NCI-H1048 (cell line): Measurements from ENCODE around the gene NFIX.

ENCODE experiments used
- DNase-seq: peaks from one replicate; lab custom pipeline; 2025; lab: John Stamatoyannopoulos, UW

The NFIX gene

DNA sequence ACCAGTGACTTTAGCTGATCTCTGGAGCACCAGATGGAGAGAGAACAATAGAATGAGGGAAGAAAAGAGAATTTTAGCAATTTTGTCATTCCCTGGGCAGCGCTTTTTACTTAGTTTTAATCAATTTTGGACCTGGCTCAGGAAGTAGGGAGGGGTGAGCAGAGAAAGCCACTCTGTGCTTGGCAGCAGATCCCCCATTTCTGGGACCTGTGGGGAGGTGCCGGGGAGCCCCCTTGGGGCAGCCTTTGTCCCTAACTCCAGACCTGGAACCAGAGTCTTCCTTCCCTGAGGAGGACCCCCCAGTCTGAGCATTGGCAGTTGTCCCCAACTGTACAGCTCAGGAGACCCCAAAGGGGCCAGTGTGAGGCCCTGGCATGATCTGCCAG lies 96.9 kb downstream of the NFIX start:
- DNase-seq: no peak

DNA sequence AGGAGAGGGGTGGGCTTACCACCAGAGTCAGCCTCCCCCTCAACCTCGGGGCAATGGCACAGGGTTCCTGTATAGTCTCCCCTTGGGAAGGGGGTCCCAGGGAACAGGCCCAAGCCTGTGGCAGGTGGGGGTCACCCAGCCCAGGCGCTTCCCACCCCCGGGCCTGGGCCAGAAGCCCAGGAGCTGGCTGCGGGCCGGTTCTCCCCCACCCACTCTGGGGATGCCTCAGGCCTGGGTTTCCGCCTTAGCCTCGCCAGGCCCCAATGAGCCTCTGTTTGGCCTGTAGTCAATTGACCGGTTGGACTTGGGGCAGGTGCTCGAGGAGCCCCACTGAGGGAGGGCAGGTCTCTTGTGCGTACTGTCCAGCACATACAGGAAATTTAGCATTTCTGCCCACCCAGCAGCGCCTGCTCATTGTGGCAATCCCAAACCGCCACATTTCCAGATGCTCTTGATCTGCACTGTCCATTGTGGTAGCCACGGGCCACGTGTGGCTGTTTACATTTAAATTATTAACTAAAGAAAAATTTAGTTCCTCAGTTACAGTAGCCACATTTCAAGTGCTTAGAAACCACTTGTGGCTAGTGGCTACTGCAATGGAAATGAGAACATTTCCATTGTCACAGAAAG lies 97.4 kb downstream of the NFIX start:
- no peak for DNase-seq

DNA sequence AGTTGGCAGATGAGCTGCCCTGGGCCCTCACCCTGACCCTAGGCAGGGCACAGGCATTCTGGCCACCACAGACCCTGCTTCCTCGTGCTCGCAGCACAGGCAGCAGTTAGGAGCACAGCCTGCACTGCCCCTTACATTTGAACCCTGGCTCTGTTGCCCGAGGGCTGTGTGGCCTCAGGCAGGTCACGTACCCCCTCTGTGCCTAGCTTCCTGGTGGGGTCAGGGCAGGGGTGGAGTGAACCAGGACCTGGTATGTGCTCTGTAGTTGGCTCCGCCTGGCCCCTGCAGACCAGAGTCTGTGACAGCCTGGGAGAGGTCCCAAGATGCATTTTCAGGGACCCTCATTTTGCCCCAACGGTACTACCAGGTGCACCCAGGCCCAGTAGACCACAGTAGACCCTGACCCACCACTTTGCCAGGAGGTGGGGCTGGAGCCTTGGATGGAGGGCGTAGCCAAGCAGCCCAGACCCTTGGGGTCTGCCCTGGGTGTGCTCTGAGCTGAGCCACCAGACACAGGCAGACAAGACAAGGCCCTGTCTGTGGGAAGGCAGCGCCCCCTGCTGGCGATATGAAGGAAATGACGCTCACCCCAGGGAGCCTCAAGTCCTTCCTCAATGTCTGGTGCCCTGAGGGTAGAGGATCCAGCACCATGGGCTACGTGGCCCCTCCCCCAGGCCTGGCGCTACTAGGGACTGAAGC lies 98.3 kb downstream of the NFIX start:
- DNase-seq: no peak

DNA sequence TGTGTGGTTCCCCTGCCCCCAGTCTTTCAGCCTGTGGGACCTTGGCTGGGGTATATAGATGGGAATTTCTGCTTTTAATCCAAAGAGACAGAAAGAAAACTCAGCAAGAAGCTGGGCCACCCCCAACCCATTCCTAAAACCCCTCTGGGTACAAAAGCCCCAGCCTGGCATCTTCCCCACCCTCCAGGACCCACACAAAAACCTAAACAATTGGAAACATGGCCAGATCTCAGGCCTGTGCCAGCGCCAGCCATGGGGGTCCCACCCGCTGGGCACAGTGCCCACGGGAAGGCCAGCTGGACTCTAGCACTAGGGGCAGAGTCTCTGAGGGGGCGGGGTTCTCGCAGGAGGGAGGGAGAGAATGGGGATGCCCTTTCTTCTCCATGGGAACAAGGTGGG lies 98.8 kb downstream of the NFIX start:
- DNase-seq: no peak

DNA sequence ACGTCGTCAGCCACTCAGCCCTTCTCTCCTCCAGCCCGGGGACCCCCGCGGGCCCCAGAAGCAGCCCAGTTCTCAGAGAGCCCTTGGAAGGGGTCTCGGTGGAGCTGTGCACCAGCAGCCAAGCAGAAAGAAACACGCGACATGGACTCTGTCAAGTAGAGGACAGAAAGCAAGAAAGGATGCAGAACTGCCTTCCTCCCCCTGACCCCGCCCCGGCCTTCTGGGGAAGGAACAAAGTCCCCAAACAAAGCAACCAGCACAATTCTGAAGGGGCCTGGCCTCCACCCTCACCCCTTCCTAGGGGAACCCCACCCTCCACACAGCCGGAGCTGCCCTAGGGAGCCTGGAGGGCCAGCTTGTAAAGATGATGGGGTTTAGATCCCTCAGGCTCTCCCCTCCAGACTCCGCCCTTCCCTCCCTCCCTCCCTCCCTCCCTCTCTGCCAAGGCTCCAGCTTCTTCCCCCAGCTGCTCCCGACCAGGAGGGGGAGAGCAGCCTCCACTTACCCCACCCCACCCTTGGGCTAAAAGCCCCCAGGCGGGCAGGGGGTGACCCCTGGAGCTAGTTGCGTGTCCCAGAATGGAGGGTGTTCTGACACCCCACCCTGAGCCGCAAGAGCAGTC lies 99.6 kb downstream of the NFIX start:
- no peak for DNase-seq

DNA sequence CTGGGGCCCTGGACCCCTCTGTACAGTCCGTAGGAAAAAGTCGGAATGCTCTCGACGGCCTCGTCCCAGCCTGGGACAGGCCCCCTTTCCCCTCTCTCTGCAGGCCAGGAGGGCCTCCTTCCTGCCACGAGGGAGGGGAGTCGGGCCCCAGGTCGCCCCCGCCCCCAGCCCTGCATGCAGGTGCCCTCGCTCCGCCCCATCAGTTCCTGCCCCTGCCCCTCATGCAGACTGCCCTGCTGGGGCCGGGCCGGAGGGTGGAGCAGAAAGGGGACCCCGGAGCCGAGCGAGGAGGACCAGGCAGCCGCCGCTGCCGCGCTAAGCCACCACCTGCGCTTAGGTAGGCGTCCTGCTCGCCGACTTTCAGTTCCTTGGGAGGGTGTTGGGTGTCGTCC lies 100.1 kb downstream of the NFIX start:
- no peak for DNase-seq

DNA sequence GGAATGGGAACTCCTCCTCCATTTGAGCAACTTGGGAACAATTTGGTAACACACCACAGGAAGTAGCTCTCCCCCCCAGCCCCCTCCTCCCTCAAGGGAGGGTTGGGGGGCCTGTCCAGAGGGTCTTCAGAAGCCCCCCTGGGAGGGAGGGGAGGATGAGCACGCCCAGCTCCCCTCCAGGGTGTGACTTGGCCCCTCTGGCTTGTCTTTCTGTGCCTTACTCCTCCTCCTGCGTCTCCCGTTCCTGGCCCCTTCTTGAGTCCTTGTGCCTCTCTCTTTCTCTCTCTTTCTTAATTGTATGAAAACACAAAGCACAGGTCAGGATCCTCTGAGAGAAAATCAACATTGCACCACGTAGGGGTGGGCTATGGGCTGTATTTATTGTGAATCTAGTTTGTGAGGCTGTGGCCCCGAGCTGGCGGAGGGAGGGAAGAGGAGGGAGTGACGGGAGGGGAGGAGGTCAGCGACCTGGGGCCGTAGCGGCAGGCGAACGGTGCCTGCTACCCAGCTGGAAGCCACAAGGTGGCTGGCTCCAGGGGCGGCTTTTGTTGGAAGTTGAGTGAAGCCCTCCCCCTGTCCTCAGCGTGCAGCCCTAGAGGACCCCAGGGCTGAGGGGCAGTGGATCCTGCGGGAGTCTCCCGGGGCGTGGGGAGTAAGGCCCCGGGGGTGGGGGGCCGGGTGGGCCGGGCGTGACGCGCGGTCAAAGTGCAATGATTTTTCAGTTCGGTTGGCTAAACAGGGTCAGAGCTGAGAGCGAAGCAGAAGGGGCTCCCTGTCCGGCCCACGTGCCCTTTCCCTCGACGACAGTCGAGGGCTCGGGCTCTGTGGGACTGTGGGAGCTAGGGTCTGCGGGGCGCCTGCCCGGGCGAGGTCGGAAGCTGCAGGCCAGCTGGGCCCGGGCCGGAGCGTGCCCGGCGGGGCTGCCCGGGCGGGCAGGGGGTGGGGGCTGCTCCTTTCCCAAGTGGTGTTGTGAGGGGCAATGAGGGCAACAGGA lies 101.0 kb downstream of the NFIX start:
- no peak for DNase-seq

DNA sequence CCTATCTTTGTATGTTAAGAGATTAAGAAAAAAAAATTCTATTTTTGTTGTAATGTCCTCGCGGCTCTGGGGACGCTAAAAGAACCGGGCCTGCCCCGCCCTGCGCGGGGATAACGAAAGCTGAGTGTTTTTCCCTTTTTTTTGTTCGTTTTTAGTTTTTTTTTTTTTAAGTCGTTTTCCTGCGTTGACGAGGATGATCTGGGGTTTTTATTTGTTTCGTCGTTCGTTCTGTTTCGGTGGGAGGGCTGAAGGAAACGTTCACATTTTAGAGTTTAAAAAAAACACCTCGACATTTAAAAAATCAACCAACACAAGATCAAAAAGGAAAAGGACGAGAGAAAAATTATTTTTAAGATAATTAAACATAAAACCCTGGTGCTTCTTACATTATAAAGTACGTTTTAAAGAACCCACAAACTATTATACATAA lies 101.8 kb downstream of the NFIX start:
- DNase-seq: no peak

DNA sequence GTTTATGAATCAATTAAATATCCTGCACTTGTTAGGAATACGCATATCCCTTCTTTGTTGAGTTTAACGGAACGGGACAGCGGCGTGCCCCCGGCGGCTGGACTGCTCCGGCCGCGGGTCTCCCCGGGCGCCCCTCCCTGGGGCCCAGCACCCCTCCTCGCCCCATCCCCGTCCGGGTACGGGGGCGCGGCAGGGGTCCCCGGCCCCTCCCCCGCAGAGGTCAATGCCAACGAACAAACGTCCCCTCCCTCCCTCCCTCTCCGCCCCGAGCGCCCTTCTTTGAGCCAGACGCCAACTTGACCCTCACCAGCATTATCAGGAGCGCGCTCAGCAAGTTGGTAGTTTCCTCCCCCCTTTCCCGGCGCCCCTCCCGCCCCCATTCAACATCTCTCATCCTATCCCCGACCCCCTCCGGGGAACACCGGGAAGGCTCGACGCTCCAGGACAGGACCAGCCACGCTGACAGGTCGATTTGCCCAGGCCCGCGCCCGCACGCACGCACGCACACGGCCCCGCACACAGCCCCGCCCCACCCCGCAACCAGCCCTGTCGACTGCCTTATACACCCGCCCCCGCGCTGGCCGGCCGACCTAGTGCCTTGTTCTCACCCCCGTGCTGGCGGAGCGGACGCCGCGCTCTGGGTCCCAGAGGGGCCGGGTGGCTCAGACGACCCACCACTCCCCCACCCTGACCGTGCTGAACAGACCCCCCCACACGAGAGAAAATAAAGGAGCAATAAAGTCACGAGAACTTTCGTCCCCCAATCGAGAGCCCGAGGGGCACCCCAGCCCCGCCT lies 102.4 kb downstream of the NFIX start:
- DNase-seq: no peak

DNA sequence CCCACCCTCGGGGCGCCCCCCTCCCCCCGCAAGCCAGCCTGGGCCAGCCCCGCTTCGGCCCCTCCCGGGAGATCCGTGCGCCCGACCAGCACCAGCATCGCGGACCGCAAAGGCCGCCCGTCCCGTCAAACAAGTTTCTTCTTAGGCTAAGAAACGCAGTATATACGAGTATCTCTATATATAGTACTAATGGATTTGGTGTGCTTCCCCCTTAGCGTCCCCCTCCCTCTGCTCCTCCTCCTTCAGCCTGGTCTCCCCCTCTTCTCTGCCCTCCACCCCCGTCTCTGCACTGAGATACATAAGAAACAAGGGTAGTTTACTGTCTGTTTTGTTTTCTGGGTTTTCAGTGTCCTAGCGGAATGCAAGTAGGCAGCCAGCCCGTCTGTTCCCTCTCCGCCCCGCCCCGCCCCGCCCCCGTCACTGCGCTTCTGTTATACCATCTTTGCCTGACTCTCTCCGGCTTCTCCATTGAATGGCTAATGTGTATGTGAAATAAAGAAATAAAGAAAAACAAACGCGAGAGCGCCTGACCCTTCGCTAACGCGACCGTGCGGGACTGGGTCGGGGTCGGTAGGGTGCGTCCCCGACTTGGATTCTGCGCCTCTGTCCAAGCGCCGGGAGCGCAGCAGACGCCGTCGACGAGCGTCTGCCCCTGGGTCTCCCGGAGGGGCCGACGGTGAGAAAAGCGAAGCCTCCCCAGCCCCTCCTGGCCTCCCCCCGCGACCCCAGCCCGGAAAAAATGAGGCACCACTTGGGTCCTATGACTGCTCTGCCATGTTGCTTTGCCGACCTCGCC lies 103.2 kb downstream of the NFIX start:
- DNase-seq: no peak

DNA sequence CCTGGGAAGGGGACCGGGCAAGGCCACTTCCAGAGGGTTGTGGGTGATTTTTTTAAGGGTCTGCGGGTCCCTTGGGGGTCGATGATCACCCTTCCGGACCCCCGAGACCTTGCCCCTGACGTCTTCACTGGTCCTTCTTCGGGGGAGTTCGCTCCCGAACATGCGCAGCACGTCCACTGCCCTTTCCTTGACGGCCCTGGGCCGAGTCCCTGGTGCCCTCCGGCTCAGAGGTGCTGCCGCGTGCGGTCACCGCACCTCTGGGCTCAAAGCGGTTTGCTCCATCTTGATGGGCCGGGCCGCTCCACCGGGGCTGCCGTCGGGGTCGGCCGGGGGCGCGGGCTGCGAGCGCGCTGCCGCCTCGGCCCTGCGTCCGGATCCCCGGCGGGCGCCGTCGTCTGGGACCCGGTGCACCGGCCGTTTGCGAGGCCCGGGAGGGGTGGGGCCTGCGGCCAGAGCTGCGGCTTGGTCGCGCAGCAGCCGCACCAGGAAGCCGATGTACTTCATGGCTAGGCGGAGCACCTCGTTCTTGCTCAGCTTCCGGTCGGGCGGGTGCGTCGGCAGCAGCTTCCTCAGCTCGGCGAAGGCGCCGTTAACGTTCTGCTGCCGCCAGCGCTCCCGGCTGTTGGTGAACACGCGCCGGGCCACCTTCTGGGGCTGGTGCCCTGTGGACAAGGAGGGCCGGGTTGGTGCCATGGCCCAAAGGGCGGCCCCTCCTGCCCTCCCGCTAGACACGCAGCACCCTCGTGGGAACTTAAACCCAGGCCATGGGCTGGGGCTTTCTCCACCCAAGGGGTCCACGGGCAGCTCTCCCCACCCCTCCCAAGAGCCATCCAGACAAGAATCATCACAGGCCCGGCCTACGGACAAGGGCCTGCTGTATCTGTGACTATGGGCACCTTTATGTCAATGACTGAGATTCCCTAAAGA lies 104.1 kb downstream of the NFIX start:
- no peak for DNase-seq

DNA sequence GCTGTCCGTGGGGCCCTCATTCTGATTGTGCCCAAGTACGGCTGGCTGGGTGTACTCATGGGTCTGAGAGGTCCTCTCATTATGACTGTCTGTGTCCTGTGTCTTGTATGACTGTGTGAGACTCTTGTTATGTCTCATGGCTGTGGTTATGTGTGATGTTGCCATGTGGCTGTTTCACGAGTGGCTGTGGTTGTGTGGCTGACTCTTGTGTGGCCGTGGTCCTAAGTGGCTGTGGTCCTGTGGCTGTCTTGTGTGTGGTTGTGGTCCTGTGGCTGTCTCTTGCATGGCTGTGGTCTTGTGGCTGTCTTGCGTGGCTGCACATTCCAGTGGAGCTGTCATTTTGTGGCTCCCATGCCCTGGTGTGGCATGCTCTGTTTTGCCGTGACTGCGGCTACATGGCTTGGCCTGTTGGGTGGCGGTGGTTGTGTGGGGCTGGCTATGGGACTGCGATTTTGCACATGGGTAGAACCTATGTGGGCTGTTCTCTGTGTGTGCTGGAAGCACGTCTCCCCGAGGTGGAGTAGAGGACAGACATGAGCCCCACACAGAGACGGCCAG lies 104.8 kb downstream of the NFIX start:
- DNase-seq: no peak

DNA sequence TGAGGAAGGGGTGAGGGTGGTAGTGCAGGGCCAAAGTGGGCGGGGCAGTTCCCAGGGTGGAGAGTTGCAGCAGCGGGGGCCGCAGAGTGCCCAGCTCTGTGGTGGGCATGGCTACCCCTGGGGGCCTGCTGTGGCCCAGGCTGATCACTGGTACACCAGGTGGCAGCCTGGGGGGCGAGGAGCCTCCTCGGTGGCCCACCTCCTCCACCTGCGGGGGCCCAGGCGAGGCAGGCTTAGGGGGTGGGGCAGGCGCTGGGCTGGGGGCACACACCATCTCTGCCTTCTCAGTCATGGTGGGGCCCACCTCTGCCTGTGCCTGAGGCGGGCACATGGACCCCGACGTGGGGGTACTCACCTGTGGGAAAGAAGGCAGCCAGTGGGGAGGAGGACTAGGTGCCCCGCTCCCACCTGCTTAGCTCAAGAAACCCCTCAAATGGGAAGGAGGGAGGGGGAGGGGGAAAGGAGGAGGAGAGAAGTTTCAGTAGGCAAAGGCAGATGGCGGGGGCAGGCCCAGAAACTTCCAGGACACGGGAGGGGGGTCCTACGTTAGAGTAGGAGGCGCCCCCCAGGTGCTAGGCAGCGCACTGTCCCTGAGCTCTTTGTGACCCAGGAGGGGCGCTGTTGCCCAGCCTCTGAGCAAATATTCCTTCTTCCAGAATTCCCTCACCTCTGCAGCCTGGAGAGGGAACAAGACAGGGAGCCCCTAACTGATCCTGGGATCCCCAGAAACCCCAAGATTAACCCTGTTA lies 105.7 kb downstream of the NFIX start:
- no peak for DNase-seq

DNA sequence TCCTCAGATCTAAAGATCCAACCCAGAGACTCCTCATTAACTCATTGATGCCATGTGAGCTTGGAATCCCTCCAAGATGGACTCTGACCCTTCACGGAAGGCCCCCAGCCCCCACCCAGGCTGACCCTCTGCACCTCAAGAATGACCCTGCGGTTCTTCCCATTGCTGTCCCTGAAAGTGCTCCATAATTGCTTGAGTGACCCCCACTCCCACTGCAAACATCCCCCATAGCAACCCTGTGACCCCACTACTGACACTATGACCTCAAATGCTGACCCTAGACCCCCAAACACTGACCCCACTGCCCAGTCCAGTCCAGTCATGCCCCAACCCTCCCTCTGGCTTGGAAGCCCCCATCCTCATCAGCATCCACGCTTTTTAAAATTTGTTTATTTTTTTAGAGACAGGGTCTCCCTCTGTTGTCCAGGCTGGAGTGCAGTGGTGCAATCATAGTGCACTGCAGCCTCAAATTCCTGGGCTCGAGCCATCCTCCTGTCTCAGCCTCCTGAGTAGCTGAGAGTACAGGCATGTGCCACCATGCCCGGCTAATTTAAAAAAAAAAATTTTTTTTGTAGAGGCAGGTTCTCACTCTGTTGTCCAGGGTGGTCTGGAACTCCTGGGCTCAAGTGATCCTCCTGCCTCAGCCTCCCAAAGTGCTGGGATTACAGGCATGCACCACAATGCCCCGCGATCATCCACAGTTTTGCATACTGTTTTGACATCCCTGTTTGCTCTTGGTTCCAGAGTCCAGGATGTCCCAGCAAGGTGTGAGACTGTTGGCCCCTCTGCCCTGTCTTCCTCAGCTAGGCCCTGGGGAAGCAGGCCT lies 106.5 kb downstream of the NFIX start:
- no peak for DNase-seq

DNA sequence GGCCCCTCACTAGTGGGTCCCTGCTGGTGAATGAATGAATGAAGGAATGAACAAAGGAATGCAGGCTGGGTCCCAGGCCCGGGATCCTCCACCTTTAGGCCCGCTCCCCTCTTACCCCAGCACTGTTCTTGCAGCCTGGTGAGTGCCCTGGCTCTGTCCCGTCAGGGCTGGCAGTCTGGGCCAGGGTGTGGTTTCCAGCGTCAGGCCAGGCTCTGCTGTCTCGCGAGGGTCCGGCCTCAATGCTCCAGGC lies 107.1 kb downstream of the NFIX start:
- no peak for DNase-seq

DNA sequence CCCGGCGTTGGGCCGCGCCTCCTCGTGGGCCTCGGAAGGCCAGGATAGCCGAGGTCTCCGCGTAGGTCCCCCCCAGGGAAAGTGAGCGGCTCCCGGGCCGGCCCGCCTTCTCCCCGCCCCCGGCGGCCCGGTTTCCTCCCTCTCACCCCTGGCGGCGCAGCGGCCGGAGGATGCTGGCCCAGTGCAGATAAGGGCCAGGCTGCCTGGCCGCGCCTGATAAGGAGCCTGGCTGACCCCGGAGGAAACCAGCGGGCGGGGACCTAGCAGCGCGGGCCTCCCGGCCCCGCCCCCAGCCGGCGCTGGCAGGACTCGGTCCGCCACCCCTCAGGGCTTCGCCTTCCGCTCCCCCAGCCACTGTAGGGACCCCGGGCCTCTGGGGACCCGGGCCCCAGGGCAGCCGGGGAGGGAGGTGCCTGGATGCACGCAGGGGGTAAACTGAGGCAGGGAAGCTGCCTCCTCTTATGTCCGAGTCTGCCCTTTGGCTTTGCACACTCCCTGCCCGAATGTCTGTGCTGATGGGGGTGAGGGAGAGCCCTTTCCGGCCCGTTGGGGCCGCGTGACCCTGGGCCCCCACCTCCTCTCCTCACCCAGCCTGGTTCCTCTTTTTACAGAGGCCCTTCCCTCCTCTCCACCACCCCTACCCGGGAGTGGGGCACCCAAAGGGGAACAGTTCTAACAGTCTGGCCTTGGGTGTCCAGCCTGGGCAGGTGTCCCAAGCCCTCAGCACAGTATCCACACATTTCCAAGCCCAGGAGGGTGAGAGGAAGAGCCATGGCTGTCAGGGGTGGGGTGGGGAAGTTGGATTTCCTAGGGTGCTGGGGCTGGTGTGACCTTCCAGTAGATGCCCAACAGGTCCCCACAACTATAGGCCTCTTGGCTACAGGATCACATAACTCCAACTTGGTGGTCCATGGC lies 107.6 kb downstream of the NFIX start, which contains the start of gene LYL1:
Gene LYL1 (minus strand): TSS at position 193 of the 915 bp plus-strand sequence. CDS start 1,687 bp downstream, outside the sequence.
- no peak for DNase-seq
